HG03558 (cell line): ENCODE measurements around the gene TMEM212.

Experiments
- ATAC-seq: cut with Tn5 transposase; IDR thresholded peaks from one replicate; pipeline ENCODE4 v1.9.1; 2021; ENCODE audit warnings: moderate number of reproducible peaks; ENCODE audit not compliant: unreplicated experiment; ENCODE audit errors: extremely low read depth

TMEM212 gene

DNA sequence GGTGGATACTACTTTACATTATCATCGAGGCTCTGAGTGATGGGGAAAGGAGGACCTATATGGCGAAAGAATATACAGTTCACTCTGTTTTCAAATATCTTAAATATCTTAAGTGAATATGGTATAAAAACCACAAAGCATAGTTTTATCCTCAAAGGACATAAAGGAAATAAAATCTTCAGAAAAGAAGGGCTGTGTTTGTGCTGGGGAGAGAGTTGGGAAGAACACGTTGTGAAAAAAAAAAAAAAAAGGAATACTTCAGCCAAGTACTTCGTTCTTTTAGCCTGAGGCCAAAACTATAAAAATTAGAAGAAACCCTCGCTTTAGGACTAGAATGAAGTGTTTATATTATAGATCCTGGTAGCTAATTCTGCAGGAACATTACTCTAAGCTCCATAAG lies 10.2 kb upstream of the TMEM212 start:
- ATAC-seq = no peak

DNA sequence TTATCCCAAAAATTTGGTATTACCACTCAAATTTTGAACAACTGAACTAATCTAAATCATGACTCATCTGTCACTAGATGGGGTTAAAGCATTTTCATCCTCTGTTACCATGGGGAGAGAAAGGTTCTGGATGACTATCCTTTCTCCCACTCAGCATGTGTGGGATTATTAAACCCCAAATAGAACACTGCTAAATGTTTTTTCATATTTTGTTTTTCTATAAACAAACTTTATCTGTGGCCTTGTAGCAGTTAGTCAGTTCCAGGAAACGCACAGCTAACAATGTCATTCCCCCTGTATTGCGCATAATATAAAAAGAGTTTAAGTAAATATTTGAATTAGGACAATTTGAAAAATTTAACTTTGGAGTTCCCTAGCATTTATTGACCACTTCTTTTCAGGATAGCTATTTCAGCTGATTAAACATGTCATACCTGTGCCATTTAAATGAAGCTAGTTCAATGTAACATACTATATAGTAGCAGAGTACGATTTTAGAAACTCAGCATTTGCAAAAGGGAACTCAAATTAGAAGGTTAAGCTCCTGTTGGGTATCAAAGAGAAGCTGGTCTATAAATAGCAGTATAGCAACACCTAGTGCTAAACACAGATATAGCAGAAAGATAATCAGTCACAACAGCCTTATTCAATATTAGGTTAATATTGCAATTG lies 9.2 kb upstream of the TMEM212 start:
- ATAC-seq = no peak

DNA sequence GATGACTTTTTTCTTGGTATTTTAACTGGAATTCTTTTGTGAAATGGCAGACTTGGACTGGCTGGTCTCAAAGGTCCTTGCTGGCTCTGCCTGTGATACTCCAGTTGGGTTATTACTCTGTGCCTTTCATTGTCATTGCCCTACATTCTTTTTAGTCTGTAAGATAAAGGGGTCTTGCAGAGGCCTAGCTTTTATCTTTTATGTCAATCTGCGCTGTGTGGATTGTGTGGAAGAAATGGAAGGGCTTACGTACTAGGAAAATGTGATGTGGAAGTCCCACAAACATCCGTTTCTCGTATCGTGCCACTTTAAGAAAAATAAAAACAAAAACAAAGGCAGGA lies 8.7 kb upstream of the TMEM212 start:
- ATAC-seq = no peak

DNA sequence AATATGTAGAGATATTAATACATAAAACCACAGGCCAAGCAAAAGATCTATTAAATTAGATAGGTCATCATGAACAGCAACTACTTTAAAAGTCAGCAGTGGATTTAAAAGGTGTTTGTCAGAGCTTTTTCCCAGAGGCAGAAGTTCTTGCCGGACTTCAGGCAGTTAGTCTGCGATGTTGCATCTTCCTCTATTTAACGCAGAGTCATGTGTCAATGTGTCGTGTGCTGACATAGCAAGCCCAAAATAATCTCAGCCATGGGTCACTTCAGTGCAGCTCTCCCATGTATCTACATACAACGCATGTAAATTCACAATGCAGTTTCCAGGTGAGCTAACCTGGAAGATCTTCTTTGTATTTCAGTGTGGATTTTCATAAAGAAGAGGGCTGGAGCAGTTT lies 8.0 kb upstream of the TMEM212 start:
- ATAC-seq = no peak

DNA sequence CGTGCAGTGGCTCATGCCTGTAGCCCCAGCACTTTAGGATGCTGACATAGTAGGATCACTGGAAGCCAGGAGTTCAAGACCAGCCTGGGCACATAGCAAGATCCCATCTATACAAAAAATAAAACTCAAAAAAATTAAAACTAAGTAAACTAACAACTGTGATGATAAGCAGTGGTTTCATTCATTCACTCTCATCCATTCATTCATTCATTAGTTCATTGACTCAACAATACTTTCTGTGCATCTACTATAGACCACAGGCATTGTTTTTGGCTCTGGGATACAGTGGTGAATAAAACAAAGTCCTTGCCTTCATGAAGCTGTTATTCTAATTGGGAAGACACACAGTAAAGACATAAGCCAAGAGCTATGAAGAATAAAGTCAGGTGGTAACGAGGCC lies 7.5 kb upstream of the TMEM212 start:
- no peak for ATAC-seq

DNA sequence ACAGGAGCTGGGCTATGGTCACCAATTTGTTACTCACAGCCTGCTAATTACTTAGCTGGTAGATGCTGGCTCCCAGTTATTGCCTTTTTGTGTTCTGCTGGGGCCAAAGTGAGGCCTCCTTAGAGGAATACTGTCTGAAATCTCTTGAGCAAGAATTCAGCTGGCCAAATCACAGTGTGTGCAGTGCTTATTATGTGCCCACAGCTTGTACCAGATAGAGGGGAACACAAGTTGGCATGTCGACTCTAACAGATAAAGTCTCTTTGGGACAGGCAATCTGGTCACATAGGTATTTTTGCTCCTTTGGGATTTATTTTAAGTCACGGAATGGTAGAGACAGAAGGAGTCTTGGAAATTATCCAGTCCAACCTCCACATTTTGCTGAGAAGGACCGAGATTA lies 6.3 kb upstream of the TMEM212 start:
- ATAC-seq = no peak

DNA sequence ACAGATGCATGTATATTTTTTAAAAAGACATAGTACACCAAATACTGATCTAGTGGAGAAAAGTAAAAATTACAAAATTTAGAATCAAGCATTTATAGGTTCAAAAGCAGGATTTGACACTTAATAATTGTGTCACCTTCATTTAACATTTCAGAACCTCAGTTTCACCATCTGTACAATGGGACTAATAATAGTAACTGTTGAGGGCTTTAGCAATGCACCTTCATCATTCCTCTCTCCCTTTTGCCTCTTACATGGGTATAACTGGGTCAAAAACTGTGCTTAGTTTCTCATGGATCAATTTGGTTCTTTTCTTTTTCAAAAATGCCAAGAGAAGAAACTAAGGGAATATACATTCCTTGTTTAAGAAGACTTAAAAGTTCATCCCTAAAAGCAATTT lies 5.5 kb upstream of the TMEM212 start:
- no peak for ATAC-seq

DNA sequence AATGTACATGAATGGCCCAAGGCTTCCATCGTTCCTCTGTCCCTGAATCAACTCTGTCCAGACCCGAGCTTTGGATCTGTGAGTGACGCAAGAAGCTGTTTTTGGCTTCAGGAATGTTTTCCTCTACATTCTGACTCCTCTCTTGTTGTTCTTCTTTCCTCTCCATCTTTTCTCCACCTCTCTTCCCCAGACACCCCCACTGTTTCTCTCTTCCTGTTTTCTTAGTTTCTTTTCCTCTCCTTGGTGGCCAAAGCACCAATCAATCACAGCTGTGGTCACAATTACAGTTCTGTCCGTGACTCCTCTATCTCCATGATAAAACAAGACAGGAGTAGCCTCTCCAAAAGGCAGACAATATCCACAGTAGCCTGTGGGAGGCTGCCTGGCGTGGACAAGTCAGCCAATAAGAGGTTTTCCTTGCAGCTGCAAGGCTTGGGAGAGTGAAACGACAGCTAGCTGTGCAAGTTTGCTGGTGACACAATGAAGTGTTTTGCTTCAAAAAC lies 4.9 kb upstream of the TMEM212 start:
- ATAC-seq = no peak

DNA sequence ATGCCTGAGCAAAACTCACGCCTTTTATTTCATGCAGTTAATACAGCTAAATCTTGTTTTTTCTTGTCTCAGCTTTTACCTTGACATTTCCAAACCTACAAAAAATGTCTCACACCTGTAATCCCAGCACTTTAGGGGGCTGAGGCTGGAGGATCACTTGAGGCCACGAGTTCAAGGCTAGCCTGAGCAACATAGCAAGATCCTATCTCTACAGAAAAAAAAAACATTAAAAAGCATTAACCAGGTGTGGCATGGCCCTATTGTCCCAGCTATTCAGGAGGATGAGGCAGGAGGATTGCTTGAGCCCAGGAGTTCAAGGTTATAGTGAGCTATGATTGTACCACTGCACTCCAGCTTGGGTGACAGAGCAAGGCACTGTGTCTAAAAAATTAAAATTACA lies 3.9 kb upstream of the TMEM212 start:
- no peak for ATAC-seq

DNA sequence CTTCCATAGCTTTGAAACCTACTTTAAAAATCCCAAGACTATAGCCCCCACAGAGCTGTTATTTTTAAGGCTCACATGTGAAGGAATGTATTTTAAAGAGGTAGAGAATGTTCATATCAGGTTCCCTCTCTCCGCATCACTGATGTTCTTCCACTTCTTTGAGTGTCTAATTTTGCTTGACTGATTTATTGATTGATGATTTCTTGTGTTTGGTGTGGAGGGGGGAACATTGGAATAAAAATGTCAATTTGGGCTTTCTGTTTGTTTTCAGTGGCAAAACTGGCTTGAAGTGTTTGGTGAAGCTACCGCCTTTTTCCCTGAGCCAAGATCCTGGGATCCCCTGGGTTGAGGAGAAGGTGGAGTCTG lies 2.7 kb upstream of the TMEM212 start:
- no peak for ATAC-seq

DNA sequence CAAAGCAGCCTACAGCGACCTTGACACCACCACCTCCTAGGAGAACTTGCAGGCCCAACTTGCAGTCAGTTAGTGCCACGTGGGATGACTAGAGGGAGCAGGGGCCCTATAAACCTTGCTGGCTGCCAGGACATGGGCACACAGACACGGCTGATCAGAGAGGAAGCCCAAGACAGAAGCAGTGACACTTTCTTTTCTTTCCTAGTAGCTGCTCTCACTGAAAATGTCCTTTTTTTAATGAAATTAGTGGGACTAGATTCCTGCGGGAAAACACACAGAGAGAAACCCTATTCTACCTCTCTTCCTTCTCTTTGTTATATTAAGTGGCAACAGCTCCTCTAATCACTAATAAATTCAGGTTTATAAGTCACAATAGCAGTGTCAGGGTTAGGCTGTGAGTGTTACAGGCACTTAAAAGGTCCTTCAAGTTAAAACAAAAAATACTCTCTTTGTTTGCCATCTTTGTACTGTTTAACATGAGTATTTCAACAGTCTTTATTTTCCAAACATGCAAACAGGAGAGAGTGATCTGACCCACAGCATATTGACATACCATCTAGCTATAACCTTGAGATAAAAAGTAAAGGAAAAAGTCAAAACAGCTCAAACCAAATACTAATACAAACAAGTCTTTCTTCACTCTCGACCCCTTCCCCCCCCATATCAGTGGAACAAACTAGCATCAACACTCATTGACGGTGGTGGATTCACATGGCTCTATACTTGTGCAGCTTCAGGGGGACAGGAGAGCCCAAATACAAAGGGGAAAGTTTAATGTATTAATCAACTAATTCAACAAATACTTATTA lies 2.1 kb upstream of the TMEM212 start:
- no peak for ATAC-seq

DNA sequence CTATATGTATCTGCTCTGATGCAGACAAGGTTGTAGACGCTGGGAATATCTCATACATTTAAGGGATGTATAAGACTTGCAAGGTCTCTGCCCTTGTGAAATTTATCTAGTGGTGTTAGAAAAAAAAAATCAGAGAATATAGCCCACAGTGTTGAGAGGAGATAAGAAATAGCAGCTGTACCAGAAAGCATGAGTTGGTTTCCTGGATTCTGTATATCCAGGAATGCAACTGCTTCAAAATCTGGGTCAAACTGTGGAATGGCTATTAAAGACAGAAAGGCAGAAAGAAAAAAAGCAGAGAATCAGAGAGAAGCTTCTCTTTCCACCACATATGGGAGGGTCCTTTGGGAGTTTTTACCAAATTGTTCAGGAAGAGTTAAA lies 1.5 kb upstream of the TMEM212 start:
- ATAC-seq = no peak

DNA sequence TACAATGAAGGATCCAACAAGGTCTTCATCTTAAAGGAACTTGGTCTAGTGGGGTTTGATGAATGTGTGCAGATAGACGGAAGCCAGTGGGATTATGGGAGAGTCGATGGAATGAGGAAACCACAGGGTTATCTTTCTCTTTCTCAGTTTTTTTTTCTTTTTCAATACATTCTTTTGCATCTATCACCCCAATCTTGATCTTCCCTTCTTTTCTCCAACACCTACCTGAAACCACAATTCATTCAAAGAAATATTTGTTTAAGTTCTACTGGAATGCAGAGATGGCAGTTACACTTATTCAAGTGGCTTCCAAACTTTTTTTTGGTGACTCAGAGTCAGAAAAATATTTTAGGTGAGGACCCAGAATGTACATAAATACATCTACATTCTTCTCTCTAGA lies 1.7 kb downstream of the TMEM212 start:
- no peak for ATAC-seq

DNA sequence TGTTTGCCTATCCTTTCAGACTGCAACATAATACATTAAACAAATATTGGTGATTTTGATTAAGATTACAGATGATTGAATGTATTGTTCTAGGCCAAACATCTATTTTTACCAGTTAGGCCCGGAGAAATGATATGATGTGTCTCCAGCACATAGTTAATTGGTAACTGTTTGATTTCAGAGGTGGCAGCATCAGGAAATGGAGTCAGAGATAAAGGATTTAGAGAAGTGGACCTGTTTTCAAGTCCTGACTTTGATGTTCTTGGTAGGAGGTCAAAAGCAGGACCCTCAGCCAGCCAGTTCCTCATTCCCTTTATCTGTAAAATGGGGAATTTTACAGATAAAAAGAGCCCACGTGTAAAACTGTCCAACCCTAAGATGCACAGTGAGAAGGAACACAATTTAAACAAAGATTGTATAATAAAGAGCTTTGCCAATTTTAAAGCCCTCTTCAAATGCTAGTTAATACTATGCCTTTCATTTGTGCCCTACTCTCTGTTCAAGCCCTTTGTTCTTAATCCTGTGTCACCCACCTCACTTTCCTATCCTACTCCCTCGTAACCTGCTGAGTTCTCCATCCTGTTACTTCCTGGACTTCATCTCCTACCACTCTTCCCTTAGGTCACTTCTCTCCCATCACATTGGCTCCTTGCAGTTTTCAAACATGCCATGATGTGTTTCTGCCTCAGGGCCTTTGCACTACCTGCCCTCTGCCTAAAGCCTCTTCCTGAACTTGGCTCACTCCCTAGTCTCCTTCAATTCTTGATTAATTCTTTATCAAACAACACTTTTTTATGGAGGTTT lies 2.5 kb downstream of the TMEM212 start:
- ATAC-seq = no peak

DNA sequence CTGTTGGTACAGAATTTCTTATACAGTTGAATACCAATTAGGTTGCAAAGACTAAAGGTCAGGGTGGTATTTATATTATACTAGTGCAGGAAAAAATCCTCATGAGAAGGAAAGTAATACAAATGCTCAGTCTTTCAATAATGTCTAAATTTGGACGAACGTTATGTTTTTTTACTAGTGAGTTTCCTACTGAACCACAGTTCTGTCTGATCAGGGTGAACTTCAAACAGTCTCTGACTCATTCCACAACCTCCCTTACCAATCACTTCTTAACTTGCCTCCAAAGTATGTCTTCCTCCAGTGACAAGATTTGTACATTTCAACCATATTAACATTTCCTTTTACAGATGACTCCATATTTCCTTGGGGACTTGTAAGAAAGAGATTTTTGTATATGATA lies 3.4 kb downstream of the TMEM212 start:
- ATAC-seq = peak; percentile 99

DNA sequence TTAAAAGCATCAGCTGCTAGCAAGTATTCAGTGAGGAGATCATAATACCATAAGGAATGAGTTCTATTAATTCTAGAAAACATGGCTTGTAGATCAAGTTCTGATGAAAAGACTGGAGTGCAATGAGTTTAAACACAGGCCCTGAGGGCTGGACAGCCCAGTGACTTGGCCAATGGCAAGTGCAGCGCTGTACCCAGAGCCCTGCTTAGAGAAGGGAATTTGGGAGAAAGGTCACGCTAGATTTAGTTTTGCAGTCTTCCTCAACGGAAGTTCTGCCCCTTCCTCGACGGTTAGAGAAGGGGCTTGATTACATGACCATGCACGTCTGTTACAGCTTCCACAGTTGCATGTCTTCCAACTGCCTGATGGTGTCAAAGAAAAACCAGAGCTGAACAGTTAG lies 4.0 kb downstream of the TMEM212 start:
- ATAC-seq = no peak

DNA sequence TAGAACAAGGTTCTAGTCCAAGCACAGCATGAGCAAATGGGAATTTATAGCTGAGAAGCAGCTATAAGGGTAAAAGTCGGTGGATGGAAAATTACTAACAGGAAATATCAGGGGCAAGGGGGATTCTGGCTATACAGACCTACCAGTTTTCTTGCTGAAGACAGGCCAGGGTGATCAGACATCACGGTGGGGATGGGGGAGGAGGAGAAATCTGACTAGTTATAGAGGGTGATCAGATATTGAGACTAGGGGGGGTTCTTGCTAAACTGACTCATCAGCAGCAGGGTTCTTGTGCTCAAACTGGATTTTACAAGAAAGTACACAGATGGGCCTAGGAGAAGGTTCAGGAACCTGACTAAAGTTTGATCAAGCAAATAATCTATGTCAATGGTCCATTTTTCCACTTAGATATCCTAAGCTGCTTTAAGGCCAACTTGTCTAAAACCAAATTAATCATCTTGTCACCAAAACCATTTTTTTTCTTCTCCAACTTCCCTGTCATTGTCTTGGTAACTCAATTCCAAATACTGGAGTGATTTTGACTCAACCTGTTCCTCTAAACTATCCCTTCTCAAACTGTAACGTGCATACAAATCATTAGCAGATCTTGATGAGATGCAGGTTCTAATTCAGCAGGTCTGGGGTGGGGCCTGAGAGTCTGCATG lies 4.6 kb downstream of the TMEM212 start:
- ATAC-seq = no peak

DNA sequence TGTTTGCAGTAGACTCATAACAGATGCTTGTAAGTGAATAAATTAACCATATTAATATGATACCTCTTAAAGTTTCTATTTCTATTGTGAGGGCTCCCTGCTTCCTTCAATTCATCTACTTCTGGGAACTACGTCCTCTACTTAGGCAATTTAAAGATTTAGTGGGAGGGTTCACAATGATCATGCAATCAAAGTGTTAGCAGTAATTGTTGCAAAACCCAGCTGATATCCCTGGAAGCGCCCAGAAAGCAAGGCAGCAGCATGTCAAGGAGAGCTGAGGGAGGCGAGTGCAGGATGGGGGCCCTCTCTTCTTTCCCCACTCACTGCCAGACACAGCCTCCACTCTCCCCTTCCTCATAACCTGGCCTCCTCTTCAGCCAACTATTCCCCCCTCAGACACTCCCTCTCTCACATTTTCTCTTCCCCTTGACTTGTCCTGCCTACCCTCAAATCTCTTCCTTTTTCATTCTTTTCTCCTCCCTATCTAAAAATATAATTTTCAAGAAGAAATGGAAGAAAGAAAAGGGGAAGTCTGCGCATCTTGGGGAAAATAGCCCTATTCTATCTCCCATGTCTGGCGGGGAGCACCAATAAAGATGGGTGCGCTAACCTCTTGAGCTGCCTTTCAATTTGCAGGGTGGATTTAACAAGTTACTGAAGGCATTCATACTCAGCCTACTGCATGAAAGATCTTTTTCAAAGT lies 6.6 kb downstream of the TMEM212 start:
- ATAC-seq = no peak

DNA sequence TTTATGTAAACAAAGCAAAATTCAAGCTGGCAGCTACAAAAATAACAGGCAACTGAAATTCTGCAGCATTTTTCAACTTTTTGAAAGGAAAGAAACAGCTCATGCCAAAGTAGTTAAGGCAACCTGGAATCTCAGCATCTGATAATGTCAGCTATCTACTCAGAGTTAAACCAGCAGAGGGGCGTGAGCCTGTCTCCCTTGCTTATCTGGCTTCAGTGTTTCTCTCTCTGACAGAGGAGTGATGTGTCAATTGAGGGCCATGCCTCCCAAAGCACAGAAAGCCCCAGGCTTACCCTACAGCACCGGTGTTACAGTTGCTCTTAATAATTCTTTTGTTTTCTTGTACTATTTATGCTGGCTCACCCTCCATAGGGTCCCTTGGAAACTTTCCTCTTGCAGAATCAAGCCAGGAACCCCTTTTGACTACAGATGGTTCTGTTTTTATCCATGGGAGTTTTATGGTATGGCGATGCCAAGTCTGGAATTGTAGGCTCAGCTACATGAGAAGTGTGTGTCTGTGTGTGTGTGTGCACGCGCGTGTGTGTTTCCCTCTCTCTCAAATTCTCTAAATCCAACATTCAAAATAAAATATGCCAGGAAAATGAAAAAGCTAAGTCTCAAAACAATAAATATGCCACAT lies 7.3 kb downstream of the TMEM212 start:
- no peak for ATAC-seq
